NK-92 (cell line): ENCODE data around the gene UST.
"Not testable (repeated sequence)": the region's sequence is repeated elsewhere in the genome, so short reads cannot be mapped to it uniquely, and the experiment has no call there.

Experiments
- DNase-seq: peaks from one replicate; lab custom pipeline; 2025; ENCODE audit not compliant: unreplicated experiment; lab: John Stamatoyannopoulos, UW

Gene UST

GRCh38 chr6:148892247-148892646 lies 145.4 kb downstream of the UST start:
- no peak for DNase-seq

GRCh38 chr6:148893073-148893472 lies 146.2 kb downstream of the UST start:
- DNase-seq: no peak

- no peak for DNase-seq
These were observed 146.7 kb downstream of the UST start for GRCh38 chr6:148893481-148893880.

- DNase-seq: no peak
These were observed 151.7 kb downstream of the UST start for GRCh38 chr6:148898376-148899014.

- DNase-seq: no peak
These were observed 158.4 kb downstream of the UST start for GRCh38 chr6:148904896-148905870.

- DNase-seq: no peak
These were observed 159.1 kb downstream of the UST start for GRCh38 chr6:148905901-148906300.

- no peak for DNase-seq
These were observed 159.6 kb downstream of the UST start for GRCh38 chr6:148906386-148906785.

GRCh38 chr6:148907573-148907972 lies 160.7 kb downstream of the UST start:
- DNase-seq: no peak

- DNase-seq: no peak
These were observed 165.4 kb downstream of the UST start for GRCh38 chr6:148912252-148912651.

- DNase-seq: no peak
These were observed 169.0 kb downstream of the UST start for GRCh38 chr6:148915810-148916209.

GRCh38 chr6:148916485-148916884 lies 169.7 kb downstream of the UST start:
- not testable (repeated sequence) for DNase-seq

GRCh38 chr6:148924226-148925012 lies 177.6 kb downstream of the UST start:
- no peak for DNase-seq

GRCh38 chr6:148925701-148926100 lies 178.9 kb downstream of the UST start:
- no peak for DNase-seq

GRCh38 chr6:148926478-148926877 lies 179.6 kb downstream of the UST start:
- no peak for DNase-seq

GRCh38 chr6:148927586-148927985 lies 180.8 kb downstream of the UST start:
- DNase-seq: no peak

- DNase-seq: no peak
These were observed 182.0 kb downstream of the UST start for GRCh38 chr6:148928811-148929210.

- DNase-seq: no peak
These were observed 185.4 kb downstream of the UST start for GRCh38 chr6:148932208-148932607.

GRCh38 chr6:148932731-148933130 lies 185.9 kb downstream of the UST start:
- DNase-seq: no peak

- no peak for DNase-seq
These were observed 187.7 kb downstream of the UST start for GRCh38 chr6:148934539-148934938.

GRCh38 chr6:148934961-148935360 lies 188.1 kb downstream of the UST start:
- no peak for DNase-seq

GRCh38 chr6:148935705-148936435 lies 189.0 kb downstream of the UST start:
- DNase-seq: no peak
